Osteocyte (in vitro differentiated cells): ENCODE results near the gene BGN. TPM values are rescaled to one million over a fixed set of nuclear protein-coding genes. Genes with fewer than 3 reads are reported as not detected.

Experiments used
- DNase-seq: peaks from one replicate; pipeline ENCODE4 v3.0.0; 2021; ENCODE audit warnings: mixed read lengths; ENCODE audit not compliant: unreplicated experiment; ENCODE audit errors: extremely low spot score
- H3K27ac Mint-ChIP-seq: one replicate; pipeline ENCODE4 v1.8.0; 2021; ENCODE audit warnings: mild to moderate bottlenecking, mixed read lengths; ENCODE audit not compliant: unreplicated experiment
- H3K27me3 Mint-ChIP-seq: one replicate; pipeline ENCODE4 v1.8.0; 2021; ENCODE audit warnings: mixed read lengths; ENCODE audit not compliant: unreplicated experiment
- H3K36me3 Mint-ChIP-seq: one replicate; pipeline ENCODE4 v1.8.0; 2021; ENCODE audit warnings: mixed read lengths; ENCODE audit not compliant: unreplicated experiment
- H3K4me1 Mint-ChIP-seq: one replicate; pipeline ENCODE4 v1.8.0; 2021; ENCODE audit warnings: mixed read lengths; ENCODE audit not compliant: unreplicated experiment
- H3K4me3 Mint-ChIP-seq: one replicate; pipeline ENCODE4 v1.8.0; 2021; ENCODE audit warnings: mild to moderate bottlenecking, moderate library complexity, mixed read lengths; ENCODE audit not compliant: unreplicated experiment
- H3K9me3 Mint-ChIP-seq: one replicate; pipeline ENCODE4 v1.8.0; 2021; ENCODE audit warnings: mixed read lengths; ENCODE audit not compliant: unreplicated experiment
- CTCF ChIP-seq: fragments of 200-600 bp; sonication (generic); IDR thresholded peaks from 2 replicates; pipeline ENCODE4 v1.5.0; 2021; ENCODE audit warnings: antibody characterized with exemption, mild to moderate bottlenecking, moderate library complexity
- long read RNA-seq: library from polyadenylated mRNA; unstranded; transcript quantifications from one replicate; pipeline ENCODE4 v2.0.0, GENCODE V29; 2021
- total RNA-seq: library from RNA; stranded (reverse); gene quantifications from 2 replicates; pipeline ENCODE4 v1.2.1, GENCODE V29; 2021

The BGN gene
- total RNA-seq: 1,581 and 1,633 TPM in 2 replicates
- long read RNA-seq, transcript BGN-201 (8 exons, 2,402 nt): major isoform, 148 of 187 reads
- long read RNA-seq, partial matches to known transcripts: 35 of 187 reads
- long read RNA-seq, other reads (novel, unspliced or antisense): 4 of 187 reads

GRCh38 chrX:153494541-153495361, at the start of gene BGN:
Gene BGN, plus strand, starts transcription at chrX:153494980. Its CDS starts 9,652 bp downstream, at chrX:153504632.
- H3K4me1 Mint-ChIP-seq: peaks cover 57% of the 10 kb centered on the region
- H3K36me3 Mint-ChIP-seq: peaks cover 2% of the 10 kb centered on the region
- H3K27ac Mint-ChIP-seq: peak within 1 kb of the TSS; percentile 95
- H3K4me3 Mint-ChIP-seq: peak within 1 kb of the TSS; percentile 97
- H3K27me3 Mint-ChIP-seq: no peaks in the 10 kb centered on the region
- DNase-seq: no peak
- TF ChIP-seq CTCF: peak; percentile 59
- H3K9me3 Mint-ChIP-seq: no peaks in the 10 kb centered on the region

- Mint-ChIP-seq H3K4me1 (no peaks in the 10 kb centered on the region), H3K4me3 (no peak overlapping the region), H3K36me3 (no peaks in the 10 kb centered on the region), H3K27me3 (no peaks in the 10 kb centered on the region), H3K27ac (no peak overlapping the region), H3K9me3 (no peaks in the 10 kb centered on the region)
- no peak for TF ChIP-seq CTCF
- no peak for DNase-seq
Observed at GRCh38 chrX:153445106-153445855, 49.5 kb upstream of the BGN start.

- no peaks in the 10 kb centered on the region for H3K27me3 Mint-ChIP-seq
- H3K36me3 Mint-ChIP-seq: peaks cover 2% of the 10 kb centered on the region
- no peak for DNase-seq
- H3K4me1 Mint-ChIP-seq: no peaks in the 10 kb centered on the region
- no peaks in the 10 kb centered on the region for H3K9me3 Mint-ChIP-seq
- H3K4me3 Mint-ChIP-seq: no peak within 1 kb of the TSS
- no peak within 1 kb of the TSS for H3K27ac Mint-ChIP-seq
- no peak for TF ChIP-seq CTCF
Observed at GRCh38 chrX:153445856-153446635, 48.7 kb upstream of the BGN start, which contains the start of gene TREX2. Gene TREX2, minus strand, starts transcription at chrX:153446056. Its CDS starts 626 bp downstream, at chrX:153445430.

- no peaks in the 10 kb centered on the region for H3K4me1 Mint-ChIP-seq
- peaks cover 3% of the 10 kb centered on the region for H3K36me3 Mint-ChIP-seq
- TF ChIP-seq CTCF: no peak
- H3K27ac Mint-ChIP-seq: no peak overlapping the region
- H3K4me3 Mint-ChIP-seq: no peak overlapping the region
- DNase-seq: no peak
- no peaks in the 10 kb centered on the region for H3K27me3 Mint-ChIP-seq
- H3K9me3 Mint-ChIP-seq: no peaks in the 10 kb centered on the region
Observed at GRCh38 chrX:153446636-153446936, 48.2 kb upstream of the BGN start.
